Stimulated activated CD8-positive, alpha-beta memory T cell treated with anti-CD3 and anti-CD28 coated beads, Interleukin-15, amount 100 ng/mL, for 24 hours (primary cell): Measurements from ENCODE around the gene ALDH2.
"Not testable (repeated sequence)": the region's sequence is repeated elsewhere in the genome, so short reads cannot be mapped to it uniquely, and the experiment has no call there.

ENCODE experiments used
- DNase-seq: peaks from one replicate; pipeline ENCODE4 v3.0.0-alpha.2; 2020; ENCODE audit warnings: low read depth

The ALDH2 gene

DNA sequence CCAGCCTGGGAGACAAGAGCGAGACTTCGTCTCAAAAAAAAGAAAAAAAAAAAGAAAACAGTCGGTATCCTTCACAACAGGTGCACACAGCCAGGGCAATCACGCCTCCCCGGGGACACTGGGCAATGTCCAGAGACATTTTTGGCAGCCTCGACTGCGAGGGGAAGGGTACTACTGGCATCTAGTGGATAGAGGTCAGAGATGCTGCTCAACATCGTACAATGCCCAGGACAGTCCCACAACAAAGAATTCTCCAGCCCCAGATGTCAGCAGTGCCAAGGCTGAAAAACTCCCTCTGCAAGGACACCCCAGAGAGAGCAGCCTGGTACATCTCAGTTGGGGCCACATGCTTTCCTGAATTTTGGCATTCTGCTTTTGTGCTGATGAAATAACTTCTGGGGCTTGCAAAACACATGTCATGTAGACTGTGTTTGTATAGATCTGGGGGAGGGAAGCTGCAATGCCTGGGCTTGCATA lies 21.5 kb downstream of the ALDH2 start:
- DNase-seq: no peak

DNA sequence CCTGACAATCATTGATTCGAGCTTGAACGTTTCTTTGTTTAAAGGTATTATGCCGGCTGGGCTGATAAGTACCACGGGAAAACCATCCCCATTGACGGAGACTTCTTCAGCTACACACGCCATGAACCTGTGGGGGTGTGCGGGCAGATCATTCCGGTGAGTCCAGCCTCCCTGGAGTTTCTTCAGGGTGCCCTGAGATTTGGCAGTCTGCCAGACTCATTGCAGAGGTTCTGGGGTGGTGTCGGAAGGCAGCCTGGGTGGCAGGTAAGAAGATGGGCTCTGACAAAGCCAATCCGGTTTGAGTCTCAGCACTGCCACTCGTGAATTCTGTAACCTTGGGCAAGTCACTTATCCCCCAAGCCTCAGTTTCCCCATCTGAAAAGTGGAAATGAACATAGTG lies 23.0 kb downstream of the ALDH2 start:
- no peak for DNase-seq

GRCh38 chr12:111791507-111791906 lies 24.8 kb downstream of the ALDH2 start:
- DNase-seq: no peak

DNA sequence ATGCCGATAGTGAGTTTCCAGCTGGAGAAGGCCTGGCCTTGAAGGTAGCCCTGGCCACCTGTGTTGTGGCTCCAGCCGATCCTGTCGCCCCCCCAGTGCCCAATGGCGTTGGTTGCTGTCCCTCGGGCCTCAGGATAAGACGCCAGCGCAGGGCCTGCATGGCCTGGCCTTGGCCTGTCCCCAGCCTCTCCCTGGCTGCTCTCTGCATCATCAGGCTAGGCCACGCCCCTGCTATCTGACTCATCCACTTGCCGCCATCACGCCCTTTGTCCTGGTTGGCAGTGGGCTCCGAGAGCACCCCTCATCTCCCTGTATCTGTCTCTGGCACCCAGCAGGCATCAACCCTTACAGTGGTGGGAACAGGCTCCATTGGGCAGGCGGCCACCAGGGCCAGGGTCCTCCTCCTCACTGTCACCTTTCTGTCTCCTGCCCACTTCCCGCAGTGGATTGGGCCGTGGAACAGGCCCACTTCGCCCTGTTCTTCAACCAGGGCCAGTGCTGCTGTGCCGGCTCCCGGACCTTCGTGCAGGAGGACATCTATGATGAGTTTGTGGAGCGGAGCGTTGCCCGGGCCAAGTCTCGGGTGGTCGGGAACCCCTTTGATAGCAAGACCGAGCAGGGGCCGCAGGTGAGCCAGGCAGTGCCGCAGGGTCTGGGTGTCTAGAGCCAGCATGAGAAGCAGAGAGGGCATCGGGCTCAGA lies 25.6 kb downstream of the ALDH2 start:
- DNase-seq: no peak

DNA sequence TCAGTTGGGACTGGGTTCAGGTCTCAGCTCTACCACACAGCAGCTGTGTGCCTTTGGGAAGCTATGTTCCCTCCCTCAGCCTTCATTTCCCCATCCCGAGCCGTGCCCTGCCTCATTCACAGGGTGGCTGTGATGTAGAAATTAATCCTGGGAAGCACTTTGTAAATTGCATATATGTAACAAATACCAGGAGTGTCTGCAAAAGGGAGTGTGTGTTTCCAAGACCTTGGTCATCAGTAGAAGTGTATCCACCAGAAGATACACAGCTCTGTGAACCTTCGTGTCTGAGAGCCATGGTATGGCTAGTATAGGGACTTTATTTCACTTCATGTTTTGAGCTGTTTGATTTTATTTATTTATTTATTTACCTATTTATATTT lies 26.1 kb downstream of the ALDH2 start:
- no peak for DNase-seq

GRCh38 chr12:111798182-111798581 lies 31.4 kb downstream of the ALDH2 start:
- DNase-seq: no peak

- no peak for DNase-seq
These were observed 33.0 kb downstream of the ALDH2 start for GRCh38 chr12:111799758-111800157.

- DNase-seq: no peak
These were observed 36.4 kb downstream of the ALDH2 start for GRCh38 chr12:111803038-111803626.

DNA sequence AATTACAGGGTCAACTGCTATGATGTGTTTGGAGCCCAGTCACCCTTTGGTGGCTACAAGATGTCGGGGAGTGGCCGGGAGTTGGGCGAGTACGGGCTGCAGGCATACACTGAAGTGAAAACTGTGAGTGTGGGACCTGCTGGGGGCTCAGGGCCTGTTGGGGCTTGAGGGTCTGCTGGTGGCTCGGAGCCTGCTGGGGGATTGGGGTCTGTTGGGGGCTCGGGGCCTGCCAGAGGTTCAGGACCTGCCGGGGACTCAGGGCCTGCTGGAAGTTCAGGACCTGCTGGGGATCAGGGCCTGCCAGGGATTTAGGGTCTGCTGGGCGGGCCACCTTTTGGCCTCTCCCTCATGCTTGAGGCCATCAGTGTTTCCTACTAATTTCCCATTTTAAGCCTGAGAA lies 37.1 kb downstream of the ALDH2 start:
- no peak for DNase-seq

DNA sequence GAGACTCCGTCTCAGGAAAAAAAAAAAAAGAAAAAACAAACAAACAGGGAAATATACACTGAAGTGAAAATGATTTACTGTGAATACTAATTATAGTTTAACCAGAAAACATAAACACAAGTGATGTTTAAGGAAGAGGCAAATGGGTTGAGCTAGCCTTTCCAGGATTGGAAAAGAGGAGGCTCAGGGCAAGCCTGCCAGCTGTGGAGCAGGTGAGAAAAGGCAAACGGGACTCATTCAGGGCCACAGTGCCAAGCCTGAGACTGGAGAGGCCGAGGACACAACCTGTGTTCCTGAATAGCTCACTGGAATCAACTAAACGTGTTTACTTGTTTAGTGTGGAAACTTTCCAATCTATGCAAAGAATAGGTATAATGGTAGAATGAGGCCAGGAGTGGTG lies 39.6 kb downstream of the ALDH2 start:
- no peak for DNase-seq

GRCh38 chr12:111807232-111807631 lies 40.5 kb downstream of the ALDH2 start:
- no peak for DNase-seq

DNA sequence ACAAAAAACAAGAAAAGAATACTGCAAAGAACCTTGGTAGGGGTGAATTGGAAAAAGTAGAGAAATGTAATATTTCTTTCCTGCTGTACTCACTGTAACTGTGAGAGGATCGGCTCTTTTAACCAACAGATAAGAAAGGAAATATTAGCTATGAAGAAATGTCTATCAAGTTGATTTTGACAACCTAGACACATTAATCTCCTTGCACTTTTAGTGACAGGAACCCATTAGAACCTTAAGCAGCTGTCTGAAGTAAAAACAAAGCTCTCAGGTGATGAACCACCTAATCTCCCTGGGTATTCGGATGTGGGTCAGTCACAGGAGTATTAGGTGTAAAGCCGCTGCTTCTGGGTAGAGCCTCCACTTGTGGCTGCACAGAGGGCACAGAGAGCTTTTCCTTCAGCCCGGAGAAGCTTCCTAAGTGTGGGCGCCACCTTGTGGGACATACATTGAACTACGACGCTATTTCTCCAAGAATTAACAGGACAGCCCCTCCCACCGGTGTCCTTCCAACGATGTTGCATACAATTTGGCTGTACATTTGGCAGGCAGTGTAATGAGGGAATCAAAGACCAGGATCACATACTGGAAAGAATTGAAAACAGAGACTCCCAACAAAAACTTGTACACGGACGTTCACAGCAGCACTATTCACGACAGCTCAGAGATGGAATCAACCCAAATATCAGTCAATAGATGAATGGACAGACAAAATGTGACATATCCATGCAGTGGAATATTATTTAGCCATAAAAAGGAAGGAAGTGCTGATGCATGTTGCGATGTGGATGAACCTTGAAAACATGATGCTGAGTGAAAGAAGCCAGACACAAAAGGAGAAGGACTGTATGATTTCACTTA lies 46.4 kb downstream of the ALDH2 start:
- DNase-seq: no peak

DNA sequence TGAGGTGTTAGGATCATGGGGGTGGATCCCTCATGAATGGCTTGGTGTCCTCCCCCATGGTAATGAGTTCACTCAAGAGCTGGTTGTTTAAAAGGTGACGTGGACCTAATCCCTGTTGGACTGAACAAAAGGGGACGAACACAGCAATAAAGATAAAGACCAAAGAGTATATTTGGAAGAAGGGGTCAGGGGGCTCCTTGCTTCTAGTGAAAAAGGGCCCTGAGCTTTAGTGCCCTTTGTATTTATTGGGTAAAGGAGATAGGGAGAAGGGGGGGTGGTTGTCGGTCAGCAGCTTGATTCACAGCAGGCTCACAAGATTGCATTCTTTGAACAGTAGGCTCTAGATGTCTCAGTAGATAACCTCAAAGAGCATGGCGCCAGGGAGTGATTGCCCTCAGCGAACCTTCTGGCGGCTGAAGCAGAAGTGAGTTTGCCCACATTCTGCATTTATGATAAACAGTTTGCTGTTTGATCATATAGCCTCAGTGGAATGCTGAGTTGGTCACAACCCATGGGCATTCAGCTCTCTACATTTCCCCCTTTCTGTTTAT lies 49.4 kb downstream of the ALDH2 start:
- DNase-seq: no peak

- DNase-seq: not testable (repeated sequence)
These were observed 50.2 kb downstream of the ALDH2 start for GRCh38 chr12:111816898-111817297.

GRCh38 chr12:111818340-111818739 lies 51.6 kb downstream of the ALDH2 start:
- DNase-seq: no peak

GRCh38 chr12:111819191-111820158 lies 52.7 kb downstream of the ALDH2 start:
- DNase-seq: no peak

GRCh38 chr12:111820828-111821227 lies 54.1 kb downstream of the ALDH2 start:
- DNase-seq: not testable (repeated sequence)

- DNase-seq: no peak
These were observed 56.2 kb downstream of the ALDH2 start for GRCh38 chr12:111822886-111823285.

- DNase-seq: no peak
These were observed 57.2 kb downstream of the ALDH2 start for GRCh38 chr12:111823891-111824290.

DNA sequence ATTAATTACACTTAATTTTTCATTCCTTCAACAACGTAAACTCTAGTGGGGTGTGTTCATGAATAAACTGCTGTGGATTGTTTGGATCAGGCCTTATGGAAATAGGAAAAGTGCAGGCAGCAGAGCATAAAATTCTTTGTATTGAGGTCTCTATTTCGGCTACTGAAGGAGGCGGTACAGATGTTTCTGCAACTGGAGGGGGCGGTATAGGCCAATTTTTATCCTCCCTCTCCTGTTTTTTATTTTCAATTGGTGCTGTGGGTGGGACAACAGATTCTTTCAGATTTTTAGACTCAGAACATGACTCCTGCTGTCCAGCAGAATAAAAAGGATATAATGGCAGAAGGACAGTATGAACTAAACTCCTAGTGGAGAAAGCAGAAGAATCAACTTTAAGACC lies 57.6 kb downstream of the ALDH2 start:
- DNase-seq: not testable (repeated sequence)

DNA sequence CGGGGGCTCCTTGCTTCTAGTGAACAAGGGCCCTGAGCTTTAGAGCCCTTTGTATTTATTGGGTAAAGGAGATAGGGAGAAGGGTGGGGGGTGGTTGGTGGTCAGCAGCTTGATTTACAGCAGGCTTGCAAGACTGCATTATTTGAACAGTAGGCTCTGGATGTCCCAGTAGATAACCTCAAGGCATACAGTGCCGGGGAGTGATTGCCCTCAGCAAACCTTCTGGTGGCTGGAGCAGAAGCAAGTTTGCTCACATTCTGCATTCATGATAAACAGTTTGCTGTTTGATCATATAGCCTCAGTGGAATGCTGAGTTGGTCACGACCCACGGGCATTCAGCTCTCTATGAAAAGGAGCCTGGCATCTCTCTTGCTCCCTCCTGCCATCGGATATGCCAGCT lies 58.8 kb downstream of the ALDH2 start:
- DNase-seq: no peak

DNA sequence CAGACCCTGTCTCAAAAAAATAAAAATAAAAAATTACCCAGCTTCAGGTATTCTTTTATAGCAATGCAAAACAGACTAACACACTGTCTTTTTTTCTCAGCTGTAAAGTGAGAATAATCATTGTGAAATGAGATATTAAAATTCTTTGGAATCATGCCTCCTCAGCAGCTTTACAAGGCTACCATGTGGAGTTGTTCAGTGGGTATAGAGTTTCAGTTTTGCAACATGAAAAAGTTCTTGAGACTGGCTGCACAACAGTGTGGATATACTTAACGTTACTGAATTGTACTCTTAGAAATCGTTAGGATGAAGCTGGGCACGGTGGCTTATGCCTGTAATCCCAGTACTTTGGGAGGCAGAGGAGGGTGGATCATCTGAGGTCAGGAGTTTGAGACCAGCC lies 59.6 kb downstream of the ALDH2 start:
- no peak for DNase-seq
